CD4-positive, alpha-beta T cell treated with Interleukin-1 beta for 1 hour (primary cell): Measurements from ENCODE around the gene ZMAT5.

Experiments used
- DNase-seq, 2 donors: peaks; one replicate each; pipeline ENCODE4 v3.0.0-alpha.2; 2020 to 2022

The ZMAT5 gene, protein sequence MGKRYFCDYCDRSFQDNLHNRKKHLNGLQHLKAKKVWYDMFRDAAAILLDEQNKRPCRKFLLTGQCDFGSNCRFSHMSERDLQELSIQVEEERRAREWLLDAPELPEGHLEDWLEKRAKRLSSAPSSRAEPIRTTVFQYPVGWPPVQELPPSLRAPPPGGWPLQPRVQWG

DNA sequence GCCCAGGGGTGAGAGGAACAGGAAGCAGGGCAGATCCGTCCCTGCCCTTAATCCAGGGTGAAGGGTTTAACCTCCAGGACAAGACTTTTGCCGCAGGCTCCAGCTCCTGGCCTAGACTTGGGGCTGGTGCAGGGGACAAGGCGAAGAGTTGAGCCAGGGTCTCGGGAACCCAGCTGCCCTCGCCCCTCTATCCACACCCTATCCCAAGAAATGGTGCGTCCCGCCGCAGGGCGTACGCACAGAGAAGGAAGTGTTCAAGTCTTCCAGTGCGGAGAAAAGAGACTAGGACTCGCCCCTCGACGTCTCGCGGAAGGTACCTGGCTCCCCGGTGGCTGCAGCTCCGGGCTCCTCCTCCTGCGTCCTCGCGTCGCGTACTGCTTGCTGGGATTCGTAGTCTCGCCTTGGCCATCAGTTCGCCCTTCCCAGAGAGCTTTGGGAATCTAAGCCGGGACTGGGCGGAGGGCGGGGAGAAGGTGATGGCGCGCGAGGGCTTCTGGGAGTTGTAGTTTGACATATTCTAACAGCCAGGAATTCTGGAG is at the start of gene ZMAT5:
Gene ZMAT5 (minus strand): TSS at position 376 of the 539 bp plus-strand sequence. CDS start 18,463 bp downstream, outside the sequence.
- peak; percentile 95 for DNase-seq

DNA sequence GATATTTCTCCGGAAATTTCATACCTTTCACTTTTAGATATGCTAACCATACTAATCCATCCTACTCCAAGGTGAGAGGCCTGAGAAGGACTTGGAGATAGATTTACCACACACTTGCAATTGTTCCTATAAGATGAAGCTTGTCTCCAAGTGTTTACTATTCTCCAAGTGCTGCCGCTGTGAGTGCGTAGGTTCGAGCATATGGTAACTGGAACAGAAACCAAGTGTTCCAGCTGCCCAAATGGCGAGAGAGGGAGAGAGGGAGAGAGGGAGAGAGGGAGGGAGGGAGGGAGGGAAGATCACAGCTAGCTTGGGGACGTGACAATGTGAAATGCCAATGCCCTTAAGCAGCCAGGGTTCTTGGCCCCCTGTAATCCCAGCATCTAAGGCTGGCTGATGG is 49.7 kb upstream of the ZMAT5 start:
- no peak for DNase-seq

DNA sequence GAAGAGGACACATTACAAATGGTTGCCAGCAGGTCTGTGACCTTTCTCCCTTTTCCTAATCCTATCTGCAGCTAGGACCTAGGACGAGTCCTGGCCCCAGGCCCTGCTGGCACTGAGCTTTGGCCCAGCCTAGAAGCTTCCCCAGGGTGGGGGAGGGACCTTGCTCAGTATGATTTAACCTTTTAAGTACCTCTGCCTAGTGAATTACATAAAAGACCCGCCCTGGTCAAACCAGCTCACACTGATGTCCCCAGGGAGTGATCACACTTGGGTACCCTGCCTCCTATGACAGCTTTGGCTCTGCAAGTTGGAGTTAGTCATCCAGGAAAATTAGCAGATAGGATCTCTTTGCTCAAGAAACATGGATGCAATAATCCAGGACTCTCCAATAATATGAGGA is 49.3 kb upstream of the ZMAT5 start:
- DNase-seq = no peak

DNA sequence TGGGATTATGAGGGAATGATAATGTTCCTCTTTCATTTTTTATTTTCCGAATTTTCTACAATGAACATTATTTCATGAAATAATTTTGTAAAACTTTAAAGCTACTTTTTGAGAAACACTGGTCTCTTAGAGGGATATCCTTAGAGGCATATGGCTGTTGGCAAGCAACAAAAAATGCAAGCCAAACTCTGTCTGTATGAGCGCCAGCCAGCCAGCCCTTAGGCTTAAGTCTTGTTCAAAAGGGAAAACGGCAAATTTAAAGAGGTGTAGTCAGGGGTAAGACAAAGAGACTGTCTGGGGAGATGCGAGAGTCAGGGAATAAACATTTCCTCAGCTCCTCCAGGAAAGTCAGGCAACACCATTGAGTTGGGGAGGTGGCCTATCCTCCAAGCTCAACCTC is 48.8 kb upstream of the ZMAT5 start:
- no peak for DNase-seq

DNA sequence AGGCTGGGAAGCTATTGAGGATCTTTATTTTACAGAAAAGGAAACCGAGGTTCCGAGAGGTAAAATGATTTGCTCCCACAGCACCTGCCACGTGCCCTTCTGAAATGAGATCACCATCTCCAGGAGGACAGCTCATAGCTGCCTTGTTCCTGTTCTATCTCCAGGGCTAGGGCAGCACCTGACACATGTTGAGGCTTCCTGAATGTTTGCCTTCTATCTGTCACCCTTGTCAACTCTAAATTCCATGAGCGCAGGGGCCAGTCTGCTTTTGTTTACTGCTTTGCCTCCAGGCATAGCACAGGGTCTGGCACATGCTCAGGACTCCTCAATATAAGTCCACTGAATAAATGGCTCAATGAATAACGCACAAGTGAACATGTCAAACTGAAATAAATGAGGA is 47.2 kb upstream of the ZMAT5 start:
- DNase-seq = no peak

DNA sequence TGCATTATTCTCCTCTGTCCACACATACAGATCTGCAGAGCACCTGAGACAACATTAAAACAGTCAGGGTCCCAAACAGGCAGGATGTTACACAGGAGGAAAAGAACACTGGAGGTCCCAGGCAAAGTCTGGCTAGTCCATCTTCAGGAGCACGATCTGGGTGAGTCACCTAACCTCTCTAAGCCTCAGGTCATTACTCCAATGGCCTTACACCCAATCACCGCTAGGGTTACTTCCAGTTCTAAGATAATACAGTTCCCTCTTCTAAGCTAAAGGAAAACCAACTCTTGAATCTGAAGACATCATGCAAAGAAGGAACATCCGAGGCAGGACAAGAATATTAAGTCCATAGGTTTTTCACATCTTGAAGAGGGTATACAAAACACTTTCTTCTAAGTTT is 46.8 kb upstream of the ZMAT5 start:
- DNase-seq = no peak

DNA sequence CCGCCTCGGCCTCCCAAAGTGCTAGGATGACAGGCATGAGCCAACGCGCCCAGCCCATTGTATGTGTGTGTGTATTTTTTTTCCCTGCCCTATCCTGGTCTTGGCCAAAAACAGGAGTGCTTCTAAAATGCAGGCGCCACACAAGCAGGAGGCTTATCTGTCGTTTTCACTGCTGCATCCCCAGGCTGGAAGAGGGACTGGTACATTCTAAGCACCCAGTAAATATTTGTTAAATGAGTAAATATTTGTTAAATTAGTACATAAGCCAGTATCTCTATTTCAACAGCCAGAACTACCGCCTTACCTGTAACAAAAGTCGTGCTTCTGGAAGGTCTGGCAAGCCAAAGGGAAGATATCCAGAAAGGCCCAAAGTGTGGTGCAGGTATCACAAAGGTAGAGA is 46.3 kb upstream of the ZMAT5 start:
- DNase-seq = no peak

DNA sequence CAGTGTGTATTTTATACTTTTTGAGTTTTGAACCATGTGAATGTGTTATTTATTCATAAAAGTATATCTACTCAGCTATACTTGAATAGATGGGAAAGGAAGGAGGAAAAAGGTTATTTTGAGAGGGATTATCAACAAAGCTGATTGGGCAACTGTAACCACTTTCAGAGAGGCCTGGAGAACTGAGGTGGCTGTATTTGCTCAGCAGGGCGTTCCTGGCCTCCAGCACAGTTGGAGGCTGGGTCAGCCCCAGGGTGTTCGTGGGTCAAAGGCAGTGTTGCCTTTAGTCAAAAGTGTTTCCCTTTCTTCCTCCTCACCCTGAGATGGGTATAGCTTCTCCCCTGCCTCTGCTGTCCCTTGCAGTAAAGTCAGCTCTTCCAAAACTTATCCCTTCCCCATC is 44.6 kb upstream of the ZMAT5 start:
- no peak for DNase-seq

DNA sequence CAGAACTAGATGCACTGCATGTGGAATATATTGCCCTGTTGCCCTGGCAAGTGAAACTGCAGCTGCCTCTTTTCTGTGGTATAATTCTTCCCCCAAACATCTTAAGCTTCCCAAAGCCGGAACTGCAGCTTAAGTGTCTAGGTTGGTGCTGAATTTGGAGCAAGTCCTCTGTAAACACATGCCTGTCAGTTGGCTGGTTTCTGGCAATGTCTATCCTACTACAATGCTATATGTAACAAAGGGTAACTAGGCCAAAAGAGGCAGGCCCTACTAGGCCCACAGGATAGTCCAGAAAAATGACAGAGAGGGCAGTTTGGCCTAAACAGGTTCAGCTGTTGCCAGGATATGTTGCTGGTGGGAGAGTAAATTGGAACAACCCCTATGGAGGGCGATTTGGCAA is 43.4 kb upstream of the ZMAT5 start:
- no peak for DNase-seq

DNA sequence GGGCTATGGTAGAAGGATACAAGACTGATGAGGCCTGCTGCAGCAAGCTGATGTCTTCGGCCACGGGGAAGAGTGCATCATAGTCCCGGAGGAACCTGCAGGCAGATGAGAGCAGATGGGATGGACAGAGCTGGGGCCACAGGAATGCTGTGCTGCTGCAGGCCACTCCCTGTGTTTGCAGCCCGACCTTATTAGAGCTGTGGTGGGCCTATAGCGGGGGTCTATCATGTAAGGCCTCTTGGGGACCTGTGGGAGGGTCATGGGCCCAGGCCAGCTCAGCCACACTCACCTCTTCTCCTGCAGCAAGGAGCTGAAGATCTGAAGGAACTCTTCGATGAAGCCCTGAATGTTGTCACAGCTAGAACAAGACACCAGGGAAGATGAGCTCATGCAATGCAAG is 39.4 kb upstream of the ZMAT5 start:
- DNase-seq = no peak

DNA sequence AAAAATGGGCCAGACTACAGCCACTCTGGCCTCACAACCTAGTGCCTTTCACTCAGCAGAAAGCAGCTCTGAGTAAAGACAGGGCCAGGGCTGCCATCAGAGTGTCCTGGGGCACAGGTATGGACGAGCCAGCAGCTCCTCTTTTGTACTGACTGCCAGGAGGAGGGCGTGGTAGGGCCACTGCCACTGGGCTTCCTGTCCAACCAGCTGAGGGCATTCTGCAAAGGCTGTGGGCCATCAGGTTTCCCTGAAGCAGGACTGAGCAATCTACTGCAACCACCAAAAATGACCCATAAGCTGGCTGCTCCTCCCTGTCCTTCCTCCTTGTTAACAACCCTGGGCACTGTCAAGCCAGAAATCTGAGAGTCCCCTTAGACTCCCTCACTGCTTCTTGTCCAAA is 38.2 kb upstream of the ZMAT5 start:
- DNase-seq = no peak

DNA sequence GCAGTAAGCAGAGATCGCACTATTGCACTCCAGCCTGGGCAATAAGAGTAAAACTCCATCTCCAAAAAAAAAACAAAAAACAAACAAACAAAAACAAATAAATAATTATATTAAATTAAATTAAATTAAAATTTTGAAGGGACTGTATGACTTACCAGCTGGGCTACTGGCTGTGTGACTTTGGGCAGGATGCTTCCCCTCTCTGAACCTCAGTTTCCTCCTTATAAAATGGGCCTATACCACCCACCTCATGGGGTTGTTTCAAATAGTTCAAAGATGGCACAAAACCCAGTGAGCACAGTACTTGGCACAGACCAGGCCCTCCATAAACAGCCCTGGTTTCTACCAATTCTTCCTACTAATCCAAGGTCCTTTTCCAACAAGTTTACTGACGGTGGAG is 36.4 kb upstream of the ZMAT5 start:
- no peak for DNase-seq

DNA sequence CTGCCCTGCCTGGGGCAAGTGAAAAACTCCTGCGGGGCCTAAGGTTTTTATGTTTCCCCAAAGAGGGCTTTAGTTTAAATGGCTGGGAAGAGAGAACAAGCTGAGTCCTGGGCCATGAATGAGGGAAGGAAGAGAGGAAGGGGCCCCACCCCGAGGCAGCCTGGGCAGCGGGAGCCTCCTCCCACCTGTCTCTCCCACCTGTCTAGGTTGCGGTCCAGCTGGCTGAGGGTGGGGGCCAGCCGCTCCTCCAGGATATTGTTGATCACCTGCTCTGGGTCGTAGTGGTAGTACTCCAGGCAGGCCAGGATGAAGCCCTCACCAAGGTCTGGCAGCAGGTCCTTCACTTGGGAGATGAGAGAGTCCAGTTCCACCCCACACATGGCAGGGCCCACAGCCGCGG is 35.0 kb upstream of the ZMAT5 start:
- no peak for DNase-seq

DNA sequence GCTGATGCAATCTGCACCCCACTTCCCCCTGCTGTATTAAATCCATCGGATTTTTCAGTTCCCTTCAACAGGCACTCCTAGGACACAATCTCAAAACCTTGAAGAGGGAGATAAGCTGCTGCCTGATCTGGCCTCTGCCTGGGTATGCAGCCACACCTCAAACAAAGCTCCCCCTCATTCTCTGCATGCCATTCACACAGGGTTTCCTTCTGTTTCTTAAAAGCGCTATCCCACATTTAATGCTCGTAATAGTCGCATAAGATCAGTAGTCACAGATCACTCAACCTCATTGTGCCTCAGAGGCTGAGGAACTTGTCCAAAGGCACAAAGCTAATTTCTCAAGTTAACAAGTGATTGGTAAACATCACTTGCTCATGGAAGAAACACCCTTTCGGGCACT is 34.3 kb upstream of the ZMAT5 start:
- DNase-seq = no peak

DNA sequence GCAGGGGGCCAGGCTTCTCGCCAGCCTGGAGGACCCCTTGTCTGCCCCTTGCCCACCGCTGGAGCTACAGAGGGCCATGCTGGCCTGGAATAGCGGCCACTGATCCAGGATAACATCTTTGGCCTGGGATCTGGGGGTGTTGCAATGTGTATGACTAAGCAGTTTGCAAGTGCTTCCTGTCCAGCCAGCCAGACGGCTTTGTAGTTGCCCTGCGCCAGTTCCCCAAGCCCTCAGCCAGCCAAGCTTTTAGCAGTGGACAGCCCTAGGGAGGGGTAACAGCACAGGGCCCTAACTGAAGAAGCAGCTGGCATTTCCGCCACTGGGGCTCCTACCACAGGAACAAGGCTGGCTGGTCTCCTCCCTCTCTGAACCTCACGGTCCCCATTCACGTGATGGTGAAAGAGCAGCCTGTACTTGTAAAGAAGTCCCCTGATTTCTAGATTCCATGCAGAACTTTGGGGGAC is 32.4 kb upstream of the ZMAT5 start:
- peak in 1 of 2 donors; percentile 72 for DNase-seq

DNA sequence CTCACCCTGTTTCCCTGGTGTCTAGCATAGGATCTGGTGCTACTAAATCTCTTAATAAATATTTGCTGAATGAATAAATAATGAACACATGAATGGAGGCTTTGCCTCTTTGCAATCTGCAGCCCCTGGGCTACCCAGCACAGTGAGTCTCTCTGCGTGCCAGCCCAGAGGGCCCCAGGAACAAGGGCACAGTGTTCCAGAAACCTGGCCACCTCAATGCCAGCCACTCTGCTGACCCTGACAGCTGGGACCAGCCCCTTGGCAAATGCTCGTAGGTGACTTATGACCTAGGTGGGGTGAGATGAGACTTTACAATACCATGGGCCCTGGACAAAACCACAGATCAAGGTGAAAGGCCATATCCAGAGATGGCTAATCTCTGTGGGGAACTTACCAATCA is 32.0 kb upstream of the ZMAT5 start:
- no peak for DNase-seq

DNA sequence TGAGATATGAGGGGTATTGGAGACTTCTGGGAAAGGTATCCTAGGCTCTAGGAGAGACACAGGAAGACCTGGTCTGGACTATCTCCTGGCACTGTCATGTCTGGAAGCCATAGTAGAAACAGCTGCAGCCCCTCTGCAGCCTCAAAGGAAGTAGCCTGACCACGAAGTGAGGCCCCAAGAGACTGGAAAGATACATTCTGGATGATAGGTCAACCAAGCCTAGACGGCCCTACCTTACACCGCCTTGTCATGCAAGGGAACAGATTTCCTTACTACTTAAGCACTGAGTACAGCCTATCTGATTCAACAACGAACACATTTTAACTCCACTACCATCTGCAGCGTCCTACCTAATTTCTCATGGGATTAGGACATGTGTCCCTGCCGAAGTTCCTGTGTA is 31.5 kb upstream of the ZMAT5 start:
- no peak for DNase-seq

DNA sequence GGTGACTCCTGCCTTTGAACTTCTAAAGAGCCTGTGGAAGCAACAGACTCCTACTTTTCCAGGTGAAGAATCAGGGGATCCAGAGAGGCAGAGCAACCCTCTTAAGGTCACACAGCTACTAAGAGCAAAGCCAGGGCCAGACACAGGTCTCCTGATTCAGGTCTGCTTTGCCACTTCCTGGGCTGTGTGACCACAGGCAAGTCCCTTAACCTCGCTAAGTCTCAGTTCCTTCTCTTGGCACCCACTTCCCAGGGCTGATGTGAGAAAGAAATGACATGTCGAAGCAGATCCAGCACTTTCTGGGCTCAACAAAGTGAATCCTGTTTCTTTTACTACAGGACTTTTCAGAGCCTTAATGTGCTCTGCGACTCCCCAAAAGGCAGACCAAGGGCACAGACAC is 30.5 kb upstream of the ZMAT5 start:
- peak; percentile 12 to 15 for DNase-seq

DNA sequence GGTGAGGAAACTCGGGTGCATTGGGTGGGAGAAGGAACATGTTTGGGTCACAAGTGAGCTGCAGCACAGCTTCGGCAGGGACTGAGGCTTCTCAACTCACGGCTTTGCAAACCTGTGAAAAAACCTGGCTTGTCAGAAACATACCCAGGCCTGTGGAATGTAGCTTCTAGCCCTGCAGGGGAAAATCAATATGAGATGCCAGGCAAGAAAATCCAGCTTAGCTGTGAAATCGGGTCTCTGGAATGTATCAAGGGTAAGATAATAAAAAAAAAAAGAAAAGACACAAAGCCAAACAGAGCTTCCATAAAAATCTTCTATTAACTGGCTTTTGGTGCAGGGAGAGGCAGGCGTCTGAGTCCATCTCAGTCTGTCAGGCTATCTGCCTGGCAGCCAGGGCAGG is 28.9 kb upstream of the ZMAT5 start:
- no peak for DNase-seq

DNA sequence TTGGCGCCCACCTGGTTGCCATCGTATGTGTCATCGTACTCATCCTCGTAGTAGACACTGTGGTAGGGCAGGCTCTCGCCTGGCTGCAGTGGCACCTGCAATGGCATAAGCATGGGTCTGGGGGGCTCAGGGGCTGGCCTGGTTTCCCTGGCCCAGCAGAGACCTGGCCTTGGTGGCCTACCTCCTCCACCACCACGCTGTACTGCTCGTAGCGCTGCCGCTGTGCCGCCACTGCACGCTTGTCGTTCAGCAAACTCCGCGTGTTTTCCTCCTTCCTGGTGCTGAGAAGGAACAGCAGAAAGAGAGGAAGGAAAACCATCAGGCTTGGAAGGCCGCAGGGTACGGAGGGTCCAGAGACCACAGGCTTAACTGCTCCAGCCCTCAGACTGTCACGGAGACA is 26.6 kb upstream of the ZMAT5 start:
- DNase-seq = no peak

DNA sequence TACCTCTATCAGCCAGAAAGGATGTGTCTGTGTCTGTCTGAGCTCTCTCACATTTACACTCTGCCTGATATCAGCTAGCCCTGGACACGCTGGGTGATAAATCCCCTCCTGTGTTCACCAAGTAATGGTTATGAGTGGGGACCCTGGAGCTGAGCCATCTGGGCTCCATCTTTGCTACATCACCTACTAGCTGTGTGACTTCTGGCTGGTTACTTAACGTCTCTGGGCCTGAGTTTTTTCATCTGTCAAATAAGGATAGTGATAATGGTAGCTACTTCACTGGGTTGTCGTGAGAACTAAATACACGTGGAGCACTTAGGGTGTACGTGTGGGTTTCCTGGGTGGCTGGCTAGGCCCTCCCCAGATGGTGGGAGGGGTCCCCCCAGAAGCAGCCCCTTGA is 23.3 kb upstream of the ZMAT5 start:
- DNase-seq = no peak

DNA sequence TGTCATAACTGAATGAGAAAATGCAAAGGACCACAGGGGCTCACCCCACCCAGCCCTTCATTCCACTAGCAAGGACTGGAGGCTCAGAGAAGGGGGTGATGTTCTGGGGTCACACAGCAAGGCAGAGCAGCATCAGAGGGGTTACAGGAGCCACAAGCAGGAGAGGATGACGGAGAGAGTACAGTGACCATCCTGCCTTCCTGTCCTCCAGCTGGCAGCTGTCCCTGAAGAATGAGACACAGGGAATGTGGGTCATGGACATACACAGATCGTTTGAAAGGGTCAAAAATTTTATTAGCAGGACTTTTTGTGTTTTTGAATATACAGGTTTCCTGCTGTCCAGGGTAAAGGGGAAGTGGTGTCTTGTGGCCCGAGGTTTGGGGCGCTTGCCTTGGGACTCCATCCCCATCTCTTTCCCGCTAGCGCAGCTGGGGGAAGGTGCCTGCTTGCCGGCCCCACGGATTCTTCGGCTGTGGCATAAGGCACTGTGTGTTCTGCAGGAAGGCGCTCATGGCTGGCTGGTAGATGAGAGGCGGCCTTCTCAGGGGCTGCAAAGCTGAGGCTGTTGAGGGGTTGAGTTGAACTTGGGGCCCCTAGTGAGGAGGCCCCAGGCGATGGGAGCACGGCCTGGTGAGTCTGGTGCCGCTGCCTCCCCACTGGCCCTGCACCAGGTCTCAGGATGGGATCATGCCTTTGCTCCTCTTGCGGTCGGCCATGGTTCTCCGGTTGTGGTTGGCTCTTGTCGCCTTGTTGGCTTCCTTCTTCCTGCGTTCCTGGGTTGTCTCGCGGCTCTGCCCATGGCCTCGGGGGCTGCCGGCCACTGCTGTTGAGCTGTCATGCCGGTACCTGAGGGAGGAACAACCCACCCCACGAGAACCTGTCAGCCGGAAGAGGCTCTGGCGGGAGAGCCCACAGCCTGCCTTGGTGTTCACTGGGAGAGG is 21.8 kb upstream of the ZMAT5 start:
- no peak for DNase-seq

DNA sequence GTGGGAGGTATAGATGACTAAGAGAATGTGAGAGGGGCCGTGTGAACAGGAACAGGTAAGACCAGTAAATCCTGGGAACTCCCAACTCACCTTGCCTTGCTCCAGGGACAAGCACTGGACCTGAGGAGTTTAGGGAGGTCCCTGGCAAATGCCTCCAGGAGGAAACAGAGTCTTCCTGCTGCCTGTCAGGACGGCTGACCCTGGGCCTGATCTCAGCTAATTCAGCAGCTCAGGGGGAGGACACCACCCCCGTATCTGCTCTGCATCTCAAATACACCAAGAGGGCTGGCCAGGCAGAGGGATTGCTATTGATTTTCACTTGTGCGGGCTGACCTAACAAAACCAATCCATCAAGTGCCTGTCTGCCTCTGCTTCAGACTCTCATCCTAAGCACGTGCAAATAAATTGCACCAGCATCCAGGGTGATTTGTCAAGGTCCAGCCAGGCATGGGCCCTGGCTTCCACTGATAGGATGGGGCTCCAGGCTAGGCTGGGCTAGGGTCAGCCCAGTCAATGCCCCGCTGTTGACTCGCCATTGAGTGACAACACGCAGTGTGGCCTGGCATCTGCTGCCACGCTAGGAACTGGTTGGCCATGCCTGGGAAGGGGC is 20.7 kb upstream of the ZMAT5 start:
- no peak for DNase-seq

DNA sequence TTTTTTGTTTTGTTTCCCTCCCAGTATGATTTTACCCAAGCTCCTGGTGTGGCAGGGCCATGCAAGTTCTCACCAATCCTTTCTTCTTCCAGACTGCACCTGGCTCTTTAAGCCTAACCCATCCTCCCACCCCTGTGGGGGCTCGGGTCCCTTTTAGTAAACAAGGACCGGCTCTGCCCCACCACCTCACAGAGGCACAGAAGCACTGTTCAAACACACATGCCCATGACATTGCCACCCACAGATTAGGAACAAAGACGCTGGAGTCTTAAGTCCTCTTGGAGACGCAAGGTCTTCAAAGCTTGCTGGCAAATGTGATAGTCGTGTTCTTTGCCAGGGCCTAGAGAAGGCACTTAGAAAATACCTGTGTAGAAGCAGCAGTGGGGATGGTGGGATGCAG is 19.2 kb upstream of the ZMAT5 start:
- DNase-seq = no peak
